NCI-H526 (cell line): ENCODE data around the gene NUAK2.

ENCODE experiments used
- DNase-seq, 2 experiments: peaks; one replicate each; lab custom pipeline; 2025; lab: John Stamatoyannopoulos, UW

The NUAK2 gene

GRCh38 chr1:205274041-205274691 lies 47.4 kb downstream of the NUAK2 start:
- DNase-seq: no peak

GRCh38 chr1:205273551-205273982 lies 48.0 kb downstream of the NUAK2 start:
- peak; percentile 35 to 85 for DNase-seq

- no peak for DNase-seq
Measured at GRCh38 chr1:205272536-205272935, 49.0 kb downstream of the NUAK2 start.

DNA sequence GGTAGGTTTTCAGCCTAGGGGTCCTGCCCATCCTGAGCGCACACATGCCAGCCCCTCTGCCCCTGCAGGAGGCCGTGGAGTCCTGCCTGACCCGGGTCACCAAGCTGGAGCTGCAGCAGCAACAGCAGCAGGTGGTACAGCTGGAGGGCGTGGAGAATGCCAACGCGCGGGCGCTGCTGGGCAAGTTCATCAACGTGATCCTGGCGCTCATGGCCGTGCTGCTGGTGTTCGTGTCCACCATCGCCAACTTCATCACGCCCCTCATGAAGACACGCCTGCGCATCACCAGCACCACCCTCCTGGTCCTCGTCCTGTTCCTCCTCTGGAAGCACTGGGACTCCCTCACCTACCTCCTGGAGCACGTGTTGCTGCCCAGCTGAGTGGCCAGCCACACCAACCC lies 49.8 kb downstream of the NUAK2 start:
- DNase-seq: no peak

DNA sequence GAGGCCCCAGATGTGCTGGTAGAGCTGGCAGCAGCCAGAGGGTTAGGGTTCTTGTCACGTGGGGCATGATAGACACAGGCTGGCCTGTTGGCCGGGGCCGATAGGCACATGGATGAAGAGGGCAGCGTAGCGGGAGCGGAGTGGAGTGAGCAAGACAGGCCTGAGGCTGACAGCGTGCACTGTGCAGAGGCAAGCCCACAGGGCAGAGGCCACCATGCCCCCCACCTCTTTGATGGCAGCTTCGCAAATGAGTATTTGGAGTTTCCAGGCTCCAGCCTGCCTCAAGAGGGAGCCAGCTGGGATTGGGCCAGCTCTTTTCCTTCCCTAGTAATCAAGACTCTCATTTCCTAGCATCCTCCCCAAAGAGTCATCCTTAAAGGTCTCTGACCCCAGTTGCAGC lies 50.3 kb downstream of the NUAK2 start:
- DNase-seq: no peak

GRCh38 chr1:205270764-205271163 lies 50.8 kb downstream of the NUAK2 start:
- no peak for DNase-seq

DNA sequence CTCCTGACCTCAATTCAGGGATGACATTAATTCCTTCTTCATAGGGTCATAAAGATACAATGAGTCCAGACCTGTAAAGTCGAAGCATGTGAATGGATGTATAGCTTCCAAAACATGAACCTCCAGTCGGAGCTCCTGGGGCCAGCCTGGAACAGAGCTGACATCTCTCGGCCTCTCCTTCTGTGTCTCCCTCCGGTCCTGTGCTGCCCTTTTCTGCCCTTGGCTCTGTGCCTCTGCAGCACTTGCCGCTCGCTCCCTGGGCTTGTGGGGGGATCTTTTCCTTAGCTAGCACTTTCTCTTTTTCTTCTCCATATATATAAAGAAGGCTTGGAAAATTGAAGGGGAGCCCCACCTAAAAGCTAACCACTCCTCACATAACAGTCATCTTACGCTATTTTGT lies 51.3 kb downstream of the NUAK2 start:
- DNase-seq: no peak

GRCh38 chr1:205269711-205270110 lies 51.8 kb downstream of the NUAK2 start:
- DNase-seq: no peak

- DNase-seq: no peak
Measured at GRCh38 chr1:205268846-205269680, 52.5 kb downstream of the NUAK2 start.

- no peak for DNase-seq
Measured at GRCh38 chr1:205267306-205267902, 54.1 kb downstream of the NUAK2 start.

GRCh38 chr1:205266611-205267305 lies 54.8 kb downstream of the NUAK2 start:
- no peak for DNase-seq

DNA sequence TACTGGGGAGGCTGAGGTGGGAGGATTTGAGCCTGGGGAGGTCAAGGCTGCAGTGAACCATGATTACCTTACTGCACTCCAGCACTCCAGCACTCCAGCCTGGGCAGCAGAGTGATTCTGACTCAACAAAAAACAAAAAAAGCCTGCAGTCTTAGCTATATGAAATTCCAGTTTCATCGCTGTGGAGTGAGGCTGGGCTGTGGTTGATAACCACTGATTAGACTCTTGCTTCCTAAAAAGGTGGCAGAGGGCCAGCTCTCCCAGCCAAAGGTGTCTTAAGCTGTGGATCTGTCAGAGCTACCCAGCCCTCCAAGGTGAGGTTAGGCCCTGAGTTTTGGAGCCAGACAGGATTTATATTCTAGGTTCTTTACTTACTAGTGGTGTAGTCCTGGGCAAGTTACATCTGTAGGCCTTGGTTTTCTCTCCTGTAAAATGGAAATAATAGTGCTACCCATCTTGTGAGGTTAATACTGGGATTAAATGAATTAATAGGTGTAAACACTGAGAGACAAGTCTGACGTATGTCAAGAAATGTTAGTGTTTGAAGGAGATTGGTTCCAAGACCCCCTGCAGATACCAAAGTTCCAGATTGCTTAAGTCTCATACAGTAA lies 57.9 kb downstream of the NUAK2 start:
- no peak for DNase-seq

DNA sequence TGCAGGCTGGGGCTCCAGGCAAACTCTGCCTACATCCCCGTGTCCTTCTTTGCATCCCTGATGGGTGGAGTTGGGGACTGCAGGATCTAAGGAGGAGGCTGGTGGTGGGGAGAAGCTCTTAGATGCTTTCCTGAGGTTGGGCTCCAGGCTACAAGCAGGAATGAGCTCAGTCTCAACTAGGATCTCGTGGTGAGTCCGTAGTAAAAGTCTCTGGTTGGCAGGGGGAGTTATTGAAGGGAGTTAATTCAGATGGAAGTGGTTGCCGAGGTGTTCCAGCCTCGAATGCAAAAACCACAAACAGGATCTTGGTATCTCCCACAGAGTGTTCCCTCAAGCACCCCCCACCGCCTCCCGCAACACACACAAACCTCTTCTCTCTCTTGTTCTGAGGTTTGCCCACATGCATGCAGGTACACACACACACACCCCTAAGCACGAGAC lies 58.8 kb downstream of the NUAK2 start:
- DNase-seq: no peak

GRCh38 chr1:205261946-205262691 lies 59.4 kb downstream of the NUAK2 start:
- no peak for DNase-seq

DNA sequence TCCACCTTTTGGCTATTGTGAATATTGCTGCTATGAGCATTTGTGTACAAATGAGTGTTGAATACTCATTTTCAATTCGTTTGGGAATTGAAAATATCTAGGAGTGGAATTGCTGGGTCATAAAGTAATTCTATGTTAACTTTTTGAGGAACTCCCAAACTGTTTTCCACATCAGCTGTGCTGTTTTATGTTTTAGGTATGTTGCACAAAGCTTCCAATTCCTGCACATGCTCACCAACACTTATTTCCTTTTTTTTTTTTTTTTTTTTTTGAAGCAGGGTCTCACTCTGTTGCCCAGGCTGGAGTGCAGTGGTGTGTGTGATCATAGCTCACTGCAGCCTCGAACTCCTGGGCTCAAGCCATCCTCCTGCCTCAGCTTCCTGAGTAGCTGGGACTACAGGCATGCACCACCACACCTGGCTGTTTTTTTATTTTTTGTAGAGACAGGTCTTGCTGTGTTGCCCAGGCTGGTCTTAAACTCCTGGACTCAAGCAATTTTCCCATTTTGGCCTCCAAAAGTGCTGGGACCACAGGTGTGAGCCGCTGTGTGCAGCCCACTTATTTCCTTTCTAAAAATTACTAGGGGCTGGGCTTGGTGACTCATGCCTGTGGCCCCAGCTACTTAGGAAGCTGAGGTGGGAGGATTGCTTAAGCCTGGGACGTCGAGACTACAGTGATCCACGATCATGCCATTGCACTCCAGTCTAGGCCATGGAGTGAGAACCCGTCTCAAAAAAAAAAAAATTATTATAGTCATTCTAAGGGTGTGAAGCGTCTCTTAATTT lies 60.4 kb downstream of the NUAK2 start:
- DNase-seq: no peak

DNA sequence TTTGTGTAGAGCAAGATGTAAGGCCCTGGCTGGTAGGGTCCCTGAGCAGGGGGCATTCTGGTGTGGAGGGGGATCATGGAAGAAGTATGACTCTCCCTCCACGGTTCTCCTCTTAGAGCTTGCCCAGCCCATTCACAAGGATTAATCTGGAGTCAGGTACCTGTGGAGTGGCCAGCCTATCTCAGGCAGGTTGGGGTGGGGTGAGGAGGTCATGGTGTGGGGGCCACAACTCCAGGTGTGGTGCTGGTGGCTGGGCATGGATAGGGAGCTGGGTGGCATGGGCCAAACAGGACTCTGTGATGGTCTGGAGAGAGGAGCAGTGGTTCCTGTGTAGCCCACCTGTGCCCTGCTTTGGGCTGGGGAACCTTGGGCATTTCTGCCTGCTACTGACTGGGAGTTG lies 61.5 kb downstream of the NUAK2 start:
- DNase-seq: no peak

DNA sequence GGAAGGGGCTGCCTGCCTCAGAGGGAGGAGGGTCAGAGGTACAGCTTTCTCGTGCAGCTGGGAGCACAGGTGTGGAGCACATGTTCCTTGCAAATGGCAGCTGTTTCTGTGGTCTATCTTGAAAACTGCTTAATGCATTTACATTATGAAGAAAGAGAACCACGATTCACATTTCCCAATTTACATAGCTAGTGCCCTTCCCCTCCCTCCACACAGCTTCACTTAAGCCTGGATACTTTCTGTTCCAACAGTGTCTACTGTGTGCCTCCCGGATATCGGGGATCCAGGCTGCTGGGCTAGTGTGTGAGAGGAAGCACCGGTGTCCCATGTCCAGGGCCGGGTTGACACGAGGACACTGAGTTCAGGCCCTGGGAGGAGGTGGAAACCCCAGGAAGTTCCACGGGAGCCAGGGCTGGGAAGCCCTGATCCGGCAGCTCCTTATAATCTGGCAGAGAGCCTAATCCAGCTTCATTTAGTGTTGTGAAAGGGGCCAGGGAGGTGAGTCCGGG lies 62.2 kb downstream of the NUAK2 start:
- DNase-seq: no peak

- no peak for DNase-seq
Measured at GRCh38 chr1:205258719-205259118, 62.8 kb downstream of the NUAK2 start.

- no peak for DNase-seq
Measured at GRCh38 chr1:205258261-205258691, 63.3 kb downstream of the NUAK2 start.

- no peak for DNase-seq
Measured at GRCh38 chr1:205257735-205258134, 63.8 kb downstream of the NUAK2 start.
